Astrocyte (in vitro differentiated cells and primary cell): Measurements from ENCODE around the gene EN2. TPM values are rescaled to one million over a fixed set of nuclear protein-coding genes. Genes with fewer than 3 reads are reported as not detected.
A peak's percentile ranks its signal among the peaks of the same experiment; 100 is the strongest.

Experiments
- DNase-seq: peaks from one replicate; pipeline ENCODE4 v3.0.0-alpha.2; 2010; ENCODE audit warnings: low read depth
- FAIRE-seq: peaks from 2 replicates; lab custom pipeline; 2011; peaks lifted over from hg19 to GRCh38; lab: Jason Lieb, UNC
- H2AFZ ChIP-seq: 2 replicates; pipeline ENCODE4 v1.6.0; 2012; ENCODE audit warnings: low read depth, low read length, inconsistent platforms
- H3K27ac ChIP-seq: 2 replicates; pipeline ENCODE4 v1.5.1; 2011; ENCODE audit warnings: low read depth, low read length, inconsistent platforms
- H3K27me3 ChIP-seq: 2 replicates; pipeline ENCODE4 v1.6.0; 2011; ENCODE audit warnings: low read length, inconsistent platforms; ENCODE audit not compliant: insufficient read depth
- H3K36me3 ChIP-seq: 2 replicates; pipeline ENCODE4 v1.5.1; 2011; ENCODE audit warnings: low read length, inconsistent platforms; ENCODE audit not compliant: insufficient read depth
- H3K4me1 ChIP-seq: 2 replicates; pipeline ENCODE4 v1.5.1; 2011; ENCODE audit warnings: low read length, inconsistent platforms; ENCODE audit not compliant: insufficient read depth
- H3K4me2 ChIP-seq: 2 replicates; pipeline ENCODE4 v1.6.0; 2012; ENCODE audit warnings: low read length, inconsistent platforms
- H3K4me3 ChIP-seq: 2 replicates; pipeline ENCODE4 v1.5.1; 2011; ENCODE audit warnings: low read depth, mild to moderate bottlenecking, low read length, inconsistent platforms; ENCODE audit not compliant: insufficient read depth
- H3K79me2 ChIP-seq: 2 replicates; pipeline ENCODE4 v1.6.0; 2012; ENCODE audit warnings: mild to moderate bottlenecking, low read length, inconsistent platforms; ENCODE audit not compliant: insufficient read depth
- H3K9ac ChIP-seq: 2 replicates; pipeline ENCODE4 v1.6.0; 2012; ENCODE audit warnings: mild to moderate bottlenecking, low read length, inconsistent platforms
- H3K9me3 ChIP-seq: 2 replicates; pipeline ENCODE4 v1.5.1; 2012; ENCODE audit warnings: low read depth, mild to moderate bottlenecking, low read length, inconsistent platforms; ENCODE audit not compliant: insufficient read depth
- H4K20me1 ChIP-seq: 2 replicates; pipeline ENCODE4 v1.6.0; 2012; ENCODE audit warnings: low read length, inconsistent platforms; ENCODE audit not compliant: insufficient read depth
- H3K27ac Mint-ChIP-seq: one replicate; pipeline ENCODE4 v1.8.0; 2021; ENCODE audit warnings: mild to moderate bottlenecking, mixed read lengths; ENCODE audit not compliant: unreplicated experiment
- H3K27me3 Mint-ChIP-seq: one replicate; pipeline ENCODE4 v1.8.0; 2021; ENCODE audit warnings: low read depth, mixed read lengths; ENCODE audit not compliant: unreplicated experiment
- H3K36me3 Mint-ChIP-seq: one replicate; pipeline ENCODE4 v1.8.0; 2021; ENCODE audit warnings: low read depth, mixed read lengths; ENCODE audit not compliant: unreplicated experiment
- H3K4me1 Mint-ChIP-seq: one replicate; pipeline ENCODE4 v1.8.0; 2021; ENCODE audit warnings: low read depth, mixed read lengths; ENCODE audit not compliant: unreplicated experiment
- H3K4me3 Mint-ChIP-seq: one replicate; pipeline ENCODE4 v1.8.0; 2021; ENCODE audit warnings: mild to moderate bottlenecking, moderate library complexity, mixed read lengths; ENCODE audit not compliant: unreplicated experiment
- H3K9me3 Mint-ChIP-seq: one replicate; pipeline ENCODE4 v1.8.0; 2021; ENCODE audit warnings: mild to moderate bottlenecking, mixed read lengths; ENCODE audit not compliant: unreplicated experiment
- EZH2 ChIP-seq: IDR thresholded peaks from 2 replicates; pipeline ENCODE4 v1.6.1; 2012; ENCODE audit warnings: mild to moderate bottlenecking, low read length, inconsistent platforms; ENCODE audit not compliant: insufficient read depth
- total RNA-seq: library from RNA; stranded (reverse); gene quantifications from 2 replicates; pipeline ENCODE4 v1.2.1, GENCODE V29; 2021
- TF ChIP-seq, protein P1 (sequence below): IDR thresholded peaks from 2 replicates; pipeline ENCODE4 v1.5.1; 2011; ENCODE audit warnings: low read depth, mild to moderate bottlenecking, inconsistent platforms, low read length, moderate library complexity; ENCODE audit not compliant: insufficient read depth

EN2 gene
- total RNA-seq, 1 donor from 2014 or later = not detected

DNA sequence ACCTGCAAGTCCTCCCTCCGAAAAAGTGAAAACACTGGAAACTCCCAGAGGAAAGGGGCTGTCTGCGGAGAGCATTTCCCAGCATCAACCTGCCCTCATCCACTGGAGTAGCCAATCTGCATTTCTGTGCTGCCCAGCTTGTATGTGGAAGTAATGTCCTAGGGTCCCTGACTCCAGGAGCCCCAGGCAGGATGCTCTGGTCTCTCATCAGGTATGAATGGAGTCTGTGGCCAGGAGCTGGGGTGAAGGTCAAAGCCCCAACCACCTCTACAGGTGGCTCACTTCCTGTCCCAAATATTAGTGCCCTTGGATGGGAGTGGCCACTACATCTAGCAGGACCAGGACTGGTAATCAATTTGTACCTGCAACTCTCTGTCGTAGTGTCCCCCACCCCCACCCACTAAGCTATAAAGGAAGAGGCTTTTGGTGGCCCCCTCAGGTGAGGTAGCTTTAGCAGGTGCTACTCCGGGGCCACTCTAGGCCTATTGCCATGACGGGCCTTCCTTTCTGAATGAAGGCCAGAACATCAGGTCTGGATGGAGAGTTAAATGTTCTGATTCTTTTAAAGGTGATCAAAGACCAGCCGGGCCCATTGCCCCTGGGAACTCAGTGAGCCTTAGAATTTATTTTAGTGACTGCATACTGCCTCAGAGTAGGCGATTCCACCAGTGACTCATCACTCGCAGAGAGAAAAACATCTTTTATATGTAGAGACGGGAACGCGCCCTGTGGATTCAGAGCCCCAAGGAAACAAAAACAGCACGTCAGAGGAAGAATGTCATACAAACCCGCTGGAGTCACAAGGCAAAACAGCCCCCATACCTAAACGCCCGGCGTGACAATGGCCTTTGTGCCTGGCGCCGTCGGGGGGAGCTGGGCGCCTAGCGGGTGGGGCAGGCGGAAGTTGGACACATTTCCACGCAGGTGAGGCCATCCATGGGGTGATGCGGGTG is 13.0 kb downstream of the EN2 start:
- no peaks in the 10 kb centered on the region for H3K79me2 ChIP-seq
- no peak overlapping the region for H2AFZ ChIP-seq
- H4K20me1 ChIP-seq = no peaks in the 10 kb centered on the region
- TF ChIP-seq, protein P1, sequence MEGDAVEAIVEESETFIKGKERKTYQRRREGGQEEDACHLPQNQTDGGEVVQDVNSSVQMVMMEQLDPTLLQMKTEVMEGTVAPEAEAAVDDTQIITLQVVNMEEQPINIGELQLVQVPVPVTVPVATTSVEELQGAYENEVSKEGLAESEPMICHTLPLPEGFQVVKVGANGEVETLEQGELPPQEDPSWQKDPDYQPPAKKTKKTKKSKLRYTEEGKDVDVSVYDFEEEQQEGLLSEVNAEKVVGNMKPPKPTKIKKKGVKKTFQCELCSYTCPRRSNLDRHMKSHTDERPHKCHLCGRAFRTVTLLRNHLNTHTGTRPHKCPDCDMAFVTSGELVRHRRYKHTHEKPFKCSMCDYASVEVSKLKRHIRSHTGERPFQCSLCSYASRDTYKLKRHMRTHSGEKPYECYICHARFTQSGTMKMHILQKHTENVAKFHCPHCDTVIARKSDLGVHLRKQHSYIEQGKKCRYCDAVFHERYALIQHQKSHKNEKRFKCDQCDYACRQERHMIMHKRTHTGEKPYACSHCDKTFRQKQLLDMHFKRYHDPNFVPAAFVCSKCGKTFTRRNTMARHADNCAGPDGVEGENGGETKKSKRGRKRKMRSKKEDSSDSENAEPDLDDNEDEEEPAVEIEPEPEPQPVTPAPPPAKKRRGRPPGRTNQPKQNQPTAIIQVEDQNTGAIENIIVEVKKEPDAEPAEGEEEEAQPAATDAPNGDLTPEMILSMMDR = no peak
- peak; percentile 36 for TF ChIP-seq EZH2
- H3K4me2 ChIP-seq = no peak overlapping the region
- H3K36me3 ChIP-seq = no peaks in the 10 kb centered on the region
- no peak overlapping the region for H3K9ac ChIP-seq
- peaks cover 4% of the 10 kb centered on the region for H3K9me3 ChIP-seq
- Mint-ChIP-seq H3K27me3 (peaks cover 81% of the 10 kb centered on the region), H3K27ac (peak overlapping the region; percentile 75), H3K9me3 (peaks cover 27% of the 10 kb centered on the region), H3K36me3 (peaks cover 3% of the 10 kb centered on the region), H3K4me1 (peaks cover 19% of the 10 kb centered on the region), H3K4me3 (peak overlapping the region; percentile 74)
- no peak overlapping the region for H3K27ac ChIP-seq
- FAIRE-seq = no peak
- peaks cover 77% of the 10 kb centered on the region for H3K27me3 ChIP-seq
- DNase-seq = no peak
- H3K4me1 ChIP-seq = peaks cover 3% of the 10 kb centered on the region
- H3K4me3 ChIP-seq = no peak overlapping the region

DNA sequence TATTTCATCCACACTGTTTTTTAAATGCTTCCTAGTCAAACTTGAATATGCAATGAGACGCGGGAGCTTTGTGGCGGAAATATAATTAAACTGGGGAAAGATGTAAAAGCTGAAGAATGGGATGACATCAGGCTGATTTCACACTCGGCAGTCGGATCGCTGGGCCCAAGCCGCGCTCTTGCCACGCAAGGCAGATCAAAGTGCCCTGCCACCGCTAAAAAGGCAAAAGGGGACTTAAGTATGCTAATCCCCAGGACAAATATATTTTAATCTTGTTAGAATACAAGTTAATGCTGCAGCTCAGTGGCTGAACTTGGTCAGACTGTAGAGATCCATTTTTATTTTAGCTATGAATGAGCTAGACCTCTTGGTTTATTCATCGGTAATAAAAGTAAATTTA is 13.8 kb downstream of the EN2 start:
- H3K27ac Mint-ChIP-seq = no peak overlapping the region
- H3K27ac ChIP-seq = no peak overlapping the region

More for the DNA sequence above, 13.8 kb downstream of the EN2 start:
- Mint-ChIP-seq H3K36me3 (peaks cover 3% of the 10 kb centered on the region), H3K9me3 (peaks cover 34% of the 10 kb centered on the region), H3K27me3 (peaks cover 83% of the 10 kb centered on the region), H3K4me3 (peak overlapping the region; percentile 28), H3K4me1 (peaks cover 19% of the 10 kb centered on the region)
- no peaks in the 10 kb centered on the region for H3K36me3 ChIP-seq
- H3K27me3 ChIP-seq = peaks cover 69% of the 10 kb centered on the region
- TF ChIP-seq EZH2 = no peak
- TF ChIP-seq, protein P1 = no peak
- DNase-seq (no peak), FAIRE-seq (no peak)
- H4K20me1 ChIP-seq = no peaks in the 10 kb centered on the region
- H3K9me3 ChIP-seq = peaks cover 4% of the 10 kb centered on the region
- H2AFZ ChIP-seq = no peak overlapping the region
- H3K9ac ChIP-seq = no peak overlapping the region
- H3K79me2 ChIP-seq = no peaks in the 10 kb centered on the region
- H3K4me1 ChIP-seq = peaks cover under 1% of the 10 kb centered on the region
- H3K4me3 ChIP-seq = no peak overlapping the region
- no peak overlapping the region for H3K4me2 ChIP-seq
